AG20443 (cell line): Measurements from ENCODE around the gene AHRR.
"Not testable (repeated sequence)": the region's sequence is repeated elsewhere in the genome, so short reads cannot be mapped to it uniquely, and the experiment has no call there.

ENCODE experiments used
- DNase-seq: peaks from one replicate; pipeline ENCODE4 v3.0.0; 2012; ENCODE audit warnings: low spot score, mixed read lengths

AHRR gene

DNA sequence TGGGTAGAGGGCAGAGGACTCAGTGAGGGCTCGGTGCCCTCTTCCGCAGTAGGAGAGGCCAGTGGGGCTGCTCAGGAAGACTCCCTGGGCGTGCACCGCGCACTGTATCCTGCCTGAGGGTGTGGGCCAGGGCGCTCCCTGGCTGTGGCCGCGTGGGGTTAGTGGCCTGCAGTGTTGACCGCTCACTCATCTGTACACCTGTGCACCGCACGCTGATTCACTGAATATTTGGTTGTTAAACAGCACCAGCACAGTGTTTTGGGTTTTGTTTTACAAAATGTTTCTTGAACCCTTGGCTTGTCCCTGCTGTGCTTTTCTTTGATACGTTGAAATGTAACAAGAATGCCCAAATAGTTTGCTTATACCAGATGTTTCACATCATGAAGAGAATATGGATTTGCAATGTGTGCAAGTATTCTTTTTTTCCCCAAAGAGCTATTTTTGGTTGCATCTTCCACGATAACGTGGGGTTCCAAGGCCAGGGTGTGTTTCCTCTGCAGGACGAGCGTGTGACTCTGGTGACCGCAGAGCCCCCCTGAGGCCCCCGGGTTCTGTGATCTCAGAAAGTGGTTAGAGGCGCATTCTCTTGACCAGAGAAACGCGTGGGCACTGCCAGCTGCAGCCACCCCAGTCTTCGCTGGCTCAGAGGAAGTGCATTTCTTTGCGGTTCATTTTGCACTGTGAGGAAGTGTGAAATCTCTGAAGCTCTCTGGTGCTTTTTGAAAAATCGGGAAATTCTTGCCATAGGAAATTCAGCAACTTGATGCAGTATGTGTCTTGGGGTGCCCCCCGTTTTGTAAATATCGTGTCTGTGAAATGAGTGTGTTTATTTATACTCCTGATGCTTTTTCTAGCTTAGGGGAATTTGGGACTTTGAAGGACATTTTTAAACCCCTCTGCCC lies 46.9 kb downstream of the AHRR start:
- peak; percentile 87 for DNase-seq

DNA sequence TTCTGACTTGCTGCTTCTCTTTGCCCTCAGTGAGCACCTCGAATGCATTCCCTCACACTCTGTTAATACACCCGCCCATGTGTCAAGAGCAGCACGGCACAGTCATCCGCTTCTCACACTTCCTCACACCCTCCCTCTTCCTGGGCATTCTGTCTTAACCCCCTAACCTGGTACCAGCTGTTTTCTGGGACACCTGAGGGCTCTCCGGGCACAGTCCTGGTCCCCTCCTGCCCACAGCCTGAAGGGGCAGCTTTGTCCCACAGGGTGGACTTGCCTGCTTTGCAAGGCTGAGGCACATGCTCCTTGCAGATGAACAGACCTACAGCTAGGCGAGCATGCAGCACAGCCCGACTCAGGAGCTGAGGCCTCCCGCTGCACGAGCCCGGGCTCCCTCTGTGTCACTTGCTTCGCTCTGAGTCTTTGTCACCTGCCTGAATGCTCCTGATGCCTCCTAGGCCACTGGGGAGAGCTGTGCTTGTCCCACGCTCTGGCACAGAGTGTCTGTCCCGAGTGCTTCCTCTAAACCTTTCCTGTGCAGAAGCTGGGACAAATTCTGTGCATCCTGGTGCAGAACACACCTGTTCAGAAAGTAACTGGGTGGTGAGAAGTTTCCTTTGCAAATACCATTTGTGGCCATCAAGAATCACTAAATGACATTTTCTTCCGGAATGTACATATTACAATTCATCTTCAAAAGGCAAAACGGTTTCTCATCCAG lies 47.8 kb downstream of the AHRR start:
- no peak for DNase-seq

DNA sequence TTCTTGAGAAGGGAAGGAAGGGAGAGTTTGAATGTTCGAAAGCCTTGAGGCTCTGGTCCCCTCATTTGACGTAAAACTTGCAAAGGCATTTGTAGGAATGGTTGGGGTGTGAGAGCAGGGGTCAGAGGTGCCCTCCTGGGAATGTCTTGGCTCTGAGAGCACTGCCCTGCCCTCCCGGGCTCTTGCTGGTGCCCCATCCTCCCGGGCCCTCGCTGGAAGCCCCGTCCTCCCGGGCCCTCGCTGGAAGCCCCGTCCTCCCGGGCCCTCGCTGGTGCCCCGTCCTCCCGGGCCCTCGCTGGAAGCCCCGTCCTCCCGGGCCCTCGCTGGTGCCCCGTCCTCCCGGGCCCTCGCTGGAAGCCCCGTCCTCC lies 48.3 kb downstream of the AHRR start:
- not testable (repeated sequence) for DNase-seq

DNA sequence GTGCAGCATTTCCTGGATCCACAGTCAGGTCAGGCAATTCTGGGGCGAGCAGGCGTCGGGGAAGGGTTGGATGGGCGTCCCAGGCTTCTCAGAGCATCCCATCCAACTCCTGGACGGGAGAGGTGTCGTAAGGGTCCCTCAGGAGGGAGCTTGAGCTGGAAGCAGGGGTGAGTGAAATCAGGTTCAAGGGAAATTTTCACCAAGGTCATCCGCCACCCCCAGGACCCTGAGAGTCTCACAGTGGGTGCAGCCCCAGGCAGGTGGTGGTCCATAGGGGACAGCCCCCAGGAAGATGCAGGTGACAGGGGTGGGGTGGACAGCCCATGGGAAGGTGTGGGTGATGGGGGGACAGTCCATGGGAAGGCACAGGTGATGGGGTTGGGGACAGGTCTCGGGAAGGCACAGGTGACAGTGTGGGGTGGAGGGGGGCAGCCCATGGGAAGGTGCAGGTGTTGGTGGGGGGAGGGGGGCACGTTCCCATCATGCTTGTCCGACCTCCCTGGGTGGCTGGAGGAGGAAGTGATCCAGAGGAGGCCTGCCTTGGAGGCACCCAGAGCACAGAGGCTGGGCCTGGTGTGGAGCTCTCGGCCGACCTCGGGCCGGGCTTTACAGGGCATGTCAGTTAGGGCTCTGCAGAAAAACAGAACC lies 48.9 kb downstream of the AHRR start:
- DNase-seq, result no peak

DNA sequence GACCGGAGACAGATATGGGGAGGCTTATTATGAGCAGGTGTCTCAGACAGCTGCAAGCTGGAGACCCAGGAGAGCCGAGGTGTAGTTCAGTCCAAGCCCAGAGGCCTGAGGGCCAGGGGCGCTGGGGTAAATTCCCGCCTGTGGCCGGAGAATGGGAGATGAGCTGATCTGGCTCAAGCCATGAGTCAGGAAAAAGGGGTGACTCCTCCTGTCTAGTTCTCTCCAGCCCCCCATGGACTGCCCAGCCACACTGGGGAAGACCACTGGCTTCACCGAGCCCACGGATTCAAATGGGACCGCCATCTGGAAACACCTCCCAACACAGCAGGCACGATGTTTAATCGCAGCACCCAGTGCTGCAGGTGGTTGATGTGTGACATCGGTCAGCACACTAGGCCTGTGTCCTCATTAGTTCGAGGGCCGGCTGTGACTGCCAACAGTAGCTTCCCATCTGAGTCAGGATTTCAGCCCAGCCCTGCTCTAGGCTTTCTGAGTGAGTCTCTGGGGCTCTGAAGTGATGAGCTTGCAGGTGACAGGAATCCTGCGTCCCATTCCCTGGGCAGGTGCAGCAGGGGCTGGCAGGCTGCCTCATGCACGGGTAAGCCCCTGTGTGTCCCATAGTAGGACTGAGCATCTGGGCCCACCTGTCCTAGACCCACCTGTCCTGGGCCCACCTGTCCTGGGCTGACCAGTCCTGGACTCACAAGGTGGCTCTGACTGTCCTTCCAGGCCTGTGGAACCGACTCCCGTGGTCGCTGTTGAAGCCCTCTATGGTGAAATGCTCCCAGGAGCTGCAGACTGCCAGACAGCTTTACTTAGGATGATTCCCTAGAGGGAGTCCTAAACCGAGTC lies 49.7 kb downstream of the AHRR start:
- peak; percentile 52 for DNase-seq

DNA sequence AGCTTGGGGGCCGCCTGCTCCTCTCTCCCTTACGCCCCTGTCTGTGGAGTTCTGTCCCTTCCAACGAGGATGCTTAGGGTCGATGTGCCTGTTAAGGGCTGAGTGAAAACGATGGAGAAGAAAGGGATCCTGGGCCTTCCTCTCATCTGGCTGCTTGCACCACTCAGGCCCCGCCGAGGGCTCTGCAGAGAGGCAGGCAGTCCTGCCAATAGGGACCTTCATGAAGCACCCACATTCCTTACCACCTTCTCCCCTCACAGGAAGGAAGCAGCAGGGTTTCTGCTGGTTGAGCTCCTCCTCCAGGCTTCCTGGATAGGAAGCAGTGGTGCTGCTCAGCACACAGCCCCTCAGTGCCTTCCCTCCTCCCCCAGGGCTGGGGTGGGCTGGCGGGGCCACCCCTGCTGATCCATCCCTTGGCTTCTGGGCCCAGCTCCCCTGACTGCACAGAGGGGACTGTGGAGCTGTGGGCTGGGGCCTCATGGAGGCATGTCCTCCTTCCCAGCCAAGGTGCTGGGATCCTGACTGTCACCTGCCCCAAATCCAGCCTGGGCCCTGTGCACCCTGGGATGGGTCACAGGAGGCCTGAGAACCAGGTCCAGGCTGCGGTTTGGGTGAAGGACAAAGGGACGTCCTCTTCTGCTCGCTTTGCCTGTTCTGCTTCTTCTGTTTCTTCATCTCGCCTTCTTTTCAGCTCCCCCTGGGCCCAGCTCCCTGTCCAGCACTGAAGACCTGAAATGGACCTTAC lies 50.5 kb downstream of the AHRR start:
- DNase-seq, result no peak

DNA sequence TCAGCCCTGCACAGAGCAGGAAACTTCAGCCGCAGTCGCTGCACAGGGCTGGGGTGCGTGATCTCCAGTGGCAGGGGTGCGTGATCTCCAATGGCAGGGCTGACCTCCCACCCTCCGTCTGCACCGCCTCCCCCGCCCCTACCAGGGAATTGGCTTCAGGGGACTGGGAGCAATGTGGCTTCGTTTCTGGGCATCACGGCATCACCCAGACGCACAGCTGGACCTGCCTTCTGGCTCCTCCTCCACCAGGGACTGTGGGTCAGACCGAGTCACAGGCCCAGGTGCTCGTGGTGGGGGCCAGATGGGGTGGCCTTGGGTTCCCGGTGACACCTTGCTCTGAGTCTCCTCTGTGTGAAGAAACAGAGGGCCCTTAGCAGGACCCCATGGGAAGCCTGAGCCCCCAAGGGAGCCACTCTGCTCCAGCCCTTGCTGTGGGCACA lies 51.1 kb downstream of the AHRR start:
- no peak for DNase-seq

DNA sequence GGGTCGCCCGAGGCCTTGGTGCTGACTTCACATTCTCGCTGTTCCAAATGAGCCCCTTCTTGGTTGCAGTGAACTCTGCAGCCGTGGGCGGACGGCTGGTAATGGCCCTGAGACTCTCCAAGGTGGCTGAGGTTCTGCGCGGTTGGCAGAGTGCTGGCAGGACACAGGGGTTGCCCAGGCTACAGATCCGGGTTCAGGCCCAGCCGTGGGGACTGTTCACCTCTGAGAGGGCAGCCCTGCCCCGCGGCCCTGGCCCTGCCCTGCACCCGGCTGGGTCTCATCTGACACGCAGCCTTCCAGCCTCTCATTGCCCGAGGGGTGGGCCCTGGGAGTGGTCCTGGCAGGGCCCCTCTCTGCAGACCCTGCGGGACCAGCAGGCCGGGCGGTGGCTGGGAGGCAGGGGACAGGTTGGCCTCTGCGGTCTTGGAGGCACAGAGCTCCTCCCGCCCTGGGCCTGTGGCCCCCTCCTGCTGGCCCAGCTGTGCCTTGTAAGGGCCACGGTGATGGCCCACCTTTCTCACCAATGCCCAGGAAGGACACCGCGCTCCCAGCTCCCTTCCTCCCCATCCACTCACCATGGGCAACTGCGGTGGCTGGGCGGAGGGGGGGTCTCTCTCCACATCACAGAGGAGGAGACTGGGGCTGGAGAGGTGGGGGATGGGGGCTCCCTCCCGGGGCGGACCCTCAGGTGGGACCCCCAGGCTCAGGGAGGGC lies 51.6 kb downstream of the AHRR start:
- DNase-seq, result no peak

DNA sequence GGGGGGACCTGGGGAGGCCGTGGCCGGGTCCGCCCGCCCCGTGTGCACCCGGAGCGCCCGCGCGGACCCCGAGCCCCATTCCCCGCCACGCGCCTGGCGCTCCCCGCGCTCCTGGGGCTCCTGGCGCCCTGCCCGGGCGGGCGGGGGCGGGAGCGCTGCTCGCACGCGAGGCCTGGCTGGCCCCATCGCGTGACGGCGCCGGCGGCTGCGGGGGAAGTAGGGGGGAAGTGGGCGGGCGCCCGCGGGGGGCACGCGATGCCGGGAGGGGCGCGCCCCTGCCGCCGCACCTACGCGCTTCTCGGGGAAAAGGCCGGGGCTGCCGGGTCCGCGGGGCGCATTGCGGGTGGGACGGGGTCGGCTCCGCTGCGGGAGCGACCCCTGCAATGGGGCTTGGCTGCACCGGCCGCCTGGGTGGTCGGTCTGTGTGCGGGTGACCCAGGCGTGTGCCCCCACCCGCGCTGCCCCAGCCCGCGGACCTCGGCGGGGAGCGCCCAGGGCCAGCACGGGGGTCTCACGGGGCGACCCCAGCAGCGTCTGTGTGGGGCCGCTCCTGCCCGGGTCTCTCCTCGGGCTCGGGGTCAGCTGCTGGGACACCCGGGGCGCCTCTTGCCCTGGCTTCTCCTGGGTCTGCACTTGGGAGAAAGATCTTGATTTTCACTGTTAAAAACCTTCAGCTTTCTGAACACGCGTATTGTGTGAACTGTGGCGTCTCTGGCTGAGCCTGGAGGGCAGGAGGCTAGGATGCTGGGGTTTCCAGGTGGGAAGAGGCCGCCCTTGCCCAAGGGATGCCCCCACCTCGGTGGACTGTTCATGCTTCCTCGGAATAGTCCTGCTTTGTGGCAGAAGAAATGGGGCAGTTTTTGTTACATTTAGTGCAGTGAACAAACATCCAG lies 52.4 kb downstream of the AHRR start:
- DNase-seq, result peak; percentile 95

DNA sequence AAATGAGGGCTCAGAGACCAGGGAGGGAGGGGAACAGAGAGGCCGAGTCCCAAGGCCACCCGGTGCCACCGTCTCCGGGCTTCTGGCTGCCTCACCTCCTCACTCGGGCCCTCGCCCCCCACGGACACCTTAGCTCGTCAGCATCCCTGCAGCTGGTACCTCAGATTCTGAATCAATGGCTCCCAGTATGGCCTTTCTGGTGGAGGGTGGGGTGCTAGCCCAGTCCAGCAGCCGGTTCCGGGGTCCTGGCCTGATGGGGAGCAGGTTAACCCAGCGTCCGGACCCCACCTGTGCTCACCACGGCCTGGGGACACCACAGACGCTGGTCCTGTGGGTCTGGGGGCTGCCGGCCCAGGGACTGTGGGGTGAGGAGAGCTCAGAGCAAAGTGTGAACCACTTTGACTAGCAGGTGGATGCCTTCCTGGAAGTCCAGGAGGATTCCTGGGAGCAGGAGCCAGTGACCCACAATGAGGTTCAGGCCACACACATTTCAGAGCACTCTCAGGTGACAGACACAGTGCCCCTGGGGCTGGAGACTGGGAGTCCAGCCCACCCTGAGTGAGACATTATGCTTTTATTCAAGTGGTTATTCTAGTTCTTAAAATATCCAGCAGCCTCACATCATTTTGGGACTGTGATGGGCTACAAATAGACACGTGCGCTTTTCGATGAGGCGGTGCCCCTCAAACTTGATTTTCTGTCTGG lies 53.3 kb downstream of the AHRR start:
- no peak for DNase-seq

DNA sequence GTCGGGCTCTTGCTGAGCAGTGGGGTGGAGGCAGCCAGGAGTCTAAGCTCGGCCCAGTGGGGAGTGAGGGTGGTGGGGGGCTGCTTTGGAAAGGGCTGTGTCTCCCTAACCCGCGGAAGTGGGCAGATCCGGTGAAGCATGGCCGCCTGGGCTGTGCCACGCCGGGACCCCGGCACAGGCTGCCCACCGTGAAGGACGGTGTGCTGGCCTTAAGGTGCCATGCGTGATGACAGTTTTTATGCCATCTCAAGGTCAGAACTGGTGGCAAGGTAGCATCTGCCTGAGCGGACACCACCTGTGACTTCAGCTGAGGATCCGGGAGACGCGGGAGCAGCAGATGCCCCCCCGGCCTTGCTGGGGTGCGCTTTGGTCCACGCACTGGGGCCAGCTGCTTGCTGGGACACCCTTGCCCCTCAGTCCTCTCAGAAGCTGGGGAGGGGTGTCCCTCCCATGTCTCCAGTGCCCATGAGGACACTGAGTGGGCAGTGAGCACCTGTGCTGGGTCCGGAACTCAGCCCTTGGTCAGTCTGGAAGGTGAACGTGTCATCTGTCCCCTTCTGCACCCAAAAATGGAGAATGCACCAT lies 53.9 kb downstream of the AHRR start:
- DNase-seq, result no peak

DNA sequence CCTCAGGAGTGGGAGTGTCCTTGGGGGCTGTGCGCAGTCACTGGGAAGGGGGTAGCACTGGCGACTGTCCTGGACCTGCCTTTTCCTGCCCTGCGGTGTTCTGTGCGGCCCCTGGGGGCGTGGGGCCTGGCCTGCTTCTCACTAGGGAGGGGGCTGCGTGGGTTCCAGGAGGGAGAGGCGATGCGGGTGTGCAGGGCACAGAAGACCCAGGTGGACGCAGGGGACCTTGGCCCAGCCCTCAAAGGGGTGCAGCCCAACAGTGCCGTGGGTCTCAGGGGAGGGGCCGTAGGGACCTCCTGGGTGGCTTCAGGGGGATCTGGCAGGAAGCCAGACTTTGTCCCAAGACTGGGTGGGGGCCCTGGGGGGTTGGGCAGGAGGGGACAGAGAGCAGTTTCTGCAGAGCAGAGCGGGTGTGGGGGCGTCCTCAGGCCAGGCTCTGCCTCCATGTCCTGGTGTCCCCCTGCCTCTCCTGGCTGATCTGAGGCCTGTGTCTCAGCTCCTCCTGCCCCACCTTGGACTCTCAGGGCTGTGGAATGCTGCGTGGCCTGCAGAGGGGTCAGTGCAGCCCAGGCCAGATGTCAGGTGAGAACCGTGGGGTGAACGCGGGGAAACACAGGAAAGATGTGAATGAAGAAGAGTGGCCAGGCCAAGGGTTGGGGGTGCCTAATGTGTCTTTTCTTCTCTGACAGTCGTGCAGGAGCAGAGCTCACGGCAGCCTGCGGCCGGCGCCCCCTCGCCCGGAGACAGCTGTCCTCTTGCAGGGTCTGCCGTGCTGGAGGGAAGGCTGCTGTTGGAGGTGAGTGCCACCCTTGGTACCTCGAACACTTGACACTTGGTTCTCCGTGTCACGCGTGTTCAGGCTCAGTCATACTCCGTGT lies 54.6 kb downstream of the AHRR start:
- DNase-seq, result no peak

DNA sequence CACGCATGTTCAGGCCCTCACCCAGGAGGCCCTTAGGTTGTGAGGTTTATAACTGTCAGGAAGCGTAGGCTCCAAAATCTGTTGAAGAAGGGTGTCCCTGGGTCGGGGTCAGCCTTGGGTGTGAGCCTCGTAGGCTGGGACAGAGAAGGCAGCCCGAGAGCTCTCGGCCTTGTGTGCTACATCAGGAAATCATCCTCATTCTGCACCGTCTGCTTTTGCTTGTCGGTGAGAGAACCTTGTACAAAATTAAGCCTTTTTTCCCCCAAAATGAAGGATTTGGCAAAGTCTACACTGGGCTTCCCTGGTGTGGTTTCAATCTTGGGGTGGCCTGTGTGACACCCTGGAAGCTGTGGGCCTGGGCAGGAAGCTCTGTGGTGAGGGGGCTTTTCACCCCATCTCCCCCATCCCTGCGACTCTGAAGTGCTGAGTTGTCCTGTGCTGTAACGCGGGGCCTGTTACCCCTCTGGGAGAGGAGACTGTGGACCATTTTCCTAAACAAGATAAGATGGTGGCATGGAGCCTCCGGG lies 55.3 kb downstream of the AHRR start:
- no peak for DNase-seq

DNA sequence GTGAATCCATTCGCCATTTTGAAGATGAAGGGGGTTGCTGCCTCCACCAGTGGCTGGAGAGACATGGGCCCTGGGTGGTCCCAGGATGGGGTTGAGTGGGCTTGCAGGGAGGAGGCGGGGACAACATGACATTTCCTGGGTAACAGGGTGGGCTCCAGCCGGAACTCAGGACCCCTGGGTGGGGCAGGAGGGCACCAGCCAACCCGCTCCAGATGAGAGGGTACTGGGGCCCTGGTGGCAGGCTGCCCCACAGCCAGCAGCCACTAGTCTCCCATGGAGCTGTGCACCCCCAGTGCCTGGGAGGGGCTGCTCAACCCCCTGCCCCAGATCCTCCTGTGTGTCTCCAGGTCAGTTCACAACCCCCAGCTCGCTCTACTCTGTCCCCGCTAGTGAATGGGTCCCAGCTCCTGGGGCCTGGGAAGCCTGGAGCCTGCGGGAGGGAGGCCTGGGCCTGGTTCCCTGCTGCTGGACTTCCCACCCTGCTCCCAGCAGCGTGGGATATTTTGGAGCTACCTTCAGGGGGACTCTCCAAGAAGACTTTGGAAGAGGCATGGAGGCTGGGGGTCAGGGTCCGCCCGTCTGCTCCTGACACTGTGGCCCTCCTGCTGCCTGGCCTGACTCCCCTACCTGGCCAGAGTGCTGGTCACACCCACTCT lies 55.9 kb downstream of the AHRR start:
- no peak for DNase-seq

DNA sequence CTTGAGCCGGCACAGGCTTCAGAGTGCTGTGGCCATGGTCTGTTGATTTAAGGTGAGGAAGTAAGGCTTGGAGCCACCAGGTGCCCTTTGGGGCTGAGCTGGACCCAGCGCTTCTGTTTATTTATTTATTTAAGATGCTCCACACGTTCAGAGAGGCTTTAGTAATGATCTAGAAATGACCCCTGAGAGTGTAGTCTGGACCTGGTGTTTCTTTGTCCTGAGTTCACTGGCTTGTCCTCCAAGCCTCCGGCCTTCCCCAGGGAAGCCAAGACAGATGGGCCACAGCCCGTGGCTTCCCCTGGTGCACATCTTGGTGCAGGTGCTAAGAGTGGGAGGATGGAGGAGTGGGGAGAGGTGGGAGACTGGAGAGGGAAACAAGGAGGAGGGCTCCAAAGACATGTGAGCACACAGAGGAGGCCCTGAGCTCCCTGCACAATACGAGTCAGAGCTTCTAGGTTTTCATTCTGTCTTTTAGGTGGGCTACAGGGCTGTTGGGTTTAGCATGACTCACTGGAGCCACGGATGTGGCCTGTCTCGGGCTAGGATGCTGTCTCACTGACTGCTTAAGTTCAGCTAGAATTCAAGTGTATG lies 56.9 kb downstream of the AHRR start:
- no peak for DNase-seq
